Esophagus squamous epithelium (tissue), 4 donors: ENCODE measurements around the gene FAM111A.

Experiments
- CTCF ChIP-seq, 6 experiments: fragments of 450-650 bp in 4 of 6; fragments of 200-600 bp in 2 of 6; sonication (generic) in 2 of 6; IDR thresholded peaks; one replicate each; pipeline ENCODE4 v1.5.1; 2016 to 2019; ENCODE audit warnings: antibody characterized with exemption in 6 of 6, mild to moderate bottlenecking in 4 of 6, moderate library complexity in 4 of 6
- POLR2A ChIP-seq, 4 donors: fragments of 450-650 bp; IDR thresholded peaks; one replicate each; pipeline ENCODE4 v1.6.1; 2017; ENCODE audit warnings: antibody characterized with exemption in 4 of 4, mild to moderate bottlenecking in 4 of 4, moderate library complexity in 3 of 4

GRCh38 chr11:59189986-59190385 is 47.3 kb downstream of the FAM111A start:
- TF ChIP-seq CTCF (IDR thresholded peaks at IDR 0.05) (no peak), POLR2A (IDR thresholded peaks at IDR 0.05) (no peak)
